ENCODE results near the gene COL6A3.

The COL6A3 gene

DNA sequence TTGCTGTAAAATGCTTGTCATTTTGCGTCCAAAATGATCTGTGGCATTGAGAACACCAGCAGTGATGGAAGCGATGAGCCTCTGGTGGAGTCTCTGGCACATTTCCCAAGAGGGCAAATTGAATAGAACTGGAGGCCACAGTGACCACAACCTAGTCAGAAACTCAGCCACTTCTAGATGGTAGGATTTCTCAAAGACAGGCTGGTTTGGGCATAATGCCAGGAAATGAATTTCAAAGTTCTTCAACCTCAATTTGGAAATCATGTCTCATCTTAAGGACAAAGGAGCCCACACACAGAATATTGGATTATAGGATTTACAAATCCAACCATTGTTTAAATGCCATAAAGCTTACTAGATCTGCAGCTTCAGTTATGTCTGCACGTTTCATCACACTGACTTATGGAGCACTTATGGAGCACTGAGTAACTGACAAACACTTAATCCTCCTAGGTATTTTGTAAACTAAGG is 132.1 kb downstream of the COL6A3 start:
- no peak for TF ChIP-seq EZH2phosphoT487 (IDR thresholded peaks at IDR 0.05; ENCODE audit: borderline replicate concordance, low read length)
- TF ChIP-seq, protein P1, sequence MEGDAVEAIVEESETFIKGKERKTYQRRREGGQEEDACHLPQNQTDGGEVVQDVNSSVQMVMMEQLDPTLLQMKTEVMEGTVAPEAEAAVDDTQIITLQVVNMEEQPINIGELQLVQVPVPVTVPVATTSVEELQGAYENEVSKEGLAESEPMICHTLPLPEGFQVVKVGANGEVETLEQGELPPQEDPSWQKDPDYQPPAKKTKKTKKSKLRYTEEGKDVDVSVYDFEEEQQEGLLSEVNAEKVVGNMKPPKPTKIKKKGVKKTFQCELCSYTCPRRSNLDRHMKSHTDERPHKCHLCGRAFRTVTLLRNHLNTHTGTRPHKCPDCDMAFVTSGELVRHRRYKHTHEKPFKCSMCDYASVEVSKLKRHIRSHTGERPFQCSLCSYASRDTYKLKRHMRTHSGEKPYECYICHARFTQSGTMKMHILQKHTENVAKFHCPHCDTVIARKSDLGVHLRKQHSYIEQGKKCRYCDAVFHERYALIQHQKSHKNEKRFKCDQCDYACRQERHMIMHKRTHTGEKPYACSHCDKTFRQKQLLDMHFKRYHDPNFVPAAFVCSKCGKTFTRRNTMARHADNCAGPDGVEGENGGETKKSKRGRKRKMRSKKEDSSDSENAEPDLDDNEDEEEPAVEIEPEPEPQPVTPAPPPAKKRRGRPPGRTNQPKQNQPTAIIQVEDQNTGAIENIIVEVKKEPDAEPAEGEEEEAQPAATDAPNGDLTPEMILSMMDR (IDR thresholded peaks at IDR 0.05; ENCODE audit: low read depth, low read length, poor library complexity, severe bottlenecking): no peak
- no peaks in the 10 kb centered on the region for H3F3A ChIP-seq (ENCODE audit: control insufficient read depth, insufficient read depth)
- no peaks in the 10 kb centered on the region for H3K79me2 ChIP-seq (ENCODE audit: control insufficient read depth, low read length)
- H3K4me3 ChIP-seq (ENCODE audit: low read length): no peak overlapping the region
- no peaks in the 10 kb centered on the region for H4K20me1 ChIP-seq (ENCODE audit: control insufficient read depth, insufficient read depth, low read depth, low read length)
- H3K36me3 ChIP-seq (ENCODE audit: control insufficient read depth, low read length): no peaks in the 10 kb centered on the region
- H3K27ac ChIP-seq (ENCODE audit: low read depth, low read length): no peak overlapping the region
- no peak overlapping the region for H3K4me2 ChIP-seq (ENCODE audit: low read length)
- no peaks in the 10 kb centered on the region for H3K4me1 ChIP-seq (ENCODE audit: control insufficient read depth, low read length)
- no peaks in the 10 kb centered on the region for H3K27me3 ChIP-seq (ENCODE audit: control insufficient read depth, low read length)
- H3K9me3 ChIP-seq (ENCODE audit: control insufficient read depth, insufficient read depth, low read length): no peaks in the 10 kb centered on the region
- H3K9me2 ChIP-seq (replicated peaks; ENCODE audit: control insufficient read depth, low read length): no peaks in the 10 kb centered on the region

DNA sequence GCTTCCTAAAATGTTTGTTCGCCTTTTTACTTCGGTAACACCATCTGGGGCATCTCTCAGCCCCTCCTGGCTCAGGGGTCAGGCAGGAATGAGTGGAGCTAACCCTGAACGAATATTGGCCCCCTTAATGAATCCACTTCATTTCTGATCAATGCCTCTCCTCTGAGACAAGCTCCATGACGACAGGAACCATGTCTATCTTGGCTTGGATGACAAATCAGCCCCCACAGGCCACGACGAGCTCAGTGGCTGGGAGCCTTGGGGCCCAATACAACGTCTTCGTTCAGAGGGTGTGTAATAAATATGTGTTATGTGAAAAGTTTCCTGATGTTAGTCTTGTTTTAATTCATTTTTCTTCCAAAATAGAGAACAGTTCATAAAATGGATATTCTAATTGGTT is 133.0 kb downstream of the COL6A3 start:
- Histone ChIP-seq H3K9me2 (replicated peaks; ENCODE audit: control insufficient read depth, low read length) (no peaks in the 10 kb centered on the region), H3K27ac (ENCODE audit: low read depth, low read length) (no peak overlapping the region), H3K27me3 (ENCODE audit: control insufficient read depth, low read length) (no peaks in the 10 kb centered on the region), H3K36me3 (ENCODE audit: control insufficient read depth, low read length) (no peaks in the 10 kb centered on the region), H3K4me3 (ENCODE audit: low read length) (no peak overlapping the region), H3K79me2 (ENCODE audit: control insufficient read depth, low read length) (no peaks in the 10 kb centered on the region), H3K4me1 (ENCODE audit: control insufficient read depth, low read length) (no peaks in the 10 kb centered on the region), H3F3A (ENCODE audit: control insufficient read depth, insufficient read depth) (no peaks in the 10 kb centered on the region), H3K9me3 (ENCODE audit: control insufficient read depth, insufficient read depth, low read length) (no peaks in the 10 kb centered on the region), H4K20me1 (ENCODE audit: control insufficient read depth, insufficient read depth, low read depth, low read length) (no peaks in the 10 kb centered on the region), H3K4me2 (ENCODE audit: low read length) (no peak overlapping the region)
- TF ChIP-seq, protein P1 (IDR thresholded peaks at IDR 0.05; ENCODE audit: low read depth, low read length, poor library complexity, severe bottlenecking): no peak

DNA sequence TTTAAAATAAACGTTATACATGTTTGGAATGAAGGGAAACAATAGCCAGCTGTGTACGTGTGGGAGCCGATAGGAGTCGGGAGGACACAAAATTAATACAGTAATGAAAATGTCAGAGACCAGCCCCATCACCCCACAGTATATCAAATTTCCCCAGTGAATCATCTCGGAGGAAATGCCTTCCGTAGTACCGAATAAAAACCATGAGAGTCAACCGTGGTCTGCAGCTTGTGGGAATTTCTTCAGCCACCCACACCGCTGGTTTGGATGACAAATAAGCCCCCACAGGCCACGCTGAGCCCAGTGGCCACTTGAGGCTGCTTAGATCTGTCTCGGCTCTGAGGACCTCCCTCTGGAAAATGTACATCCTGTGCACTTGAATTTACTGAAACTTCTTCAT is 133.7 kb downstream of the COL6A3 start:
- H3K4me1 ChIP-seq (ENCODE audit: control insufficient read depth, low read length): no peaks in the 10 kb centered on the region
- H3K9me2 ChIP-seq (replicated peaks; ENCODE audit: control insufficient read depth, low read length): no peaks in the 10 kb centered on the region
- H3F3A ChIP-seq (ENCODE audit: control insufficient read depth, insufficient read depth): no peaks in the 10 kb centered on the region
- 0 out of 2 replicates have a peak, but pooled peaks cover 3% of the 10 kb centered on the region for H3K27me3 ChIP-seq (ENCODE audit: control insufficient read depth, low read length)
- H3K4me3 ChIP-seq (ENCODE audit: low read length): no peak overlapping the region
- H3K79me2 ChIP-seq (ENCODE audit: control insufficient read depth, low read length): no peaks in the 10 kb centered on the region
- no peaks in the 10 kb centered on the region for H3K36me3 ChIP-seq (ENCODE audit: control insufficient read depth, low read length)
- no peaks in the 10 kb centered on the region for H4K20me1 ChIP-seq (ENCODE audit: control insufficient read depth, insufficient read depth, low read depth, low read length)
- no peak for TF ChIP-seq EZH2phosphoT487 (IDR thresholded peaks at IDR 0.05; ENCODE audit: borderline replicate concordance, low read length)
- TF ChIP-seq, protein P1 (IDR thresholded peaks at IDR 0.05; ENCODE audit: low read depth, low read length, poor library complexity, severe bottlenecking): no peak
- no peak overlapping the region for H3K4me2 ChIP-seq (ENCODE audit: low read length)
- no peaks in the 10 kb centered on the region for H3K9me3 ChIP-seq (ENCODE audit: control insufficient read depth, insufficient read depth, low read length)
- H3K27ac ChIP-seq (ENCODE audit: low read depth, low read length): no peak overlapping the region

Measured in DOHH2 (cell line).